ENCODE measurements around the gene BRI3.

The BRI3 gene

DNA sequence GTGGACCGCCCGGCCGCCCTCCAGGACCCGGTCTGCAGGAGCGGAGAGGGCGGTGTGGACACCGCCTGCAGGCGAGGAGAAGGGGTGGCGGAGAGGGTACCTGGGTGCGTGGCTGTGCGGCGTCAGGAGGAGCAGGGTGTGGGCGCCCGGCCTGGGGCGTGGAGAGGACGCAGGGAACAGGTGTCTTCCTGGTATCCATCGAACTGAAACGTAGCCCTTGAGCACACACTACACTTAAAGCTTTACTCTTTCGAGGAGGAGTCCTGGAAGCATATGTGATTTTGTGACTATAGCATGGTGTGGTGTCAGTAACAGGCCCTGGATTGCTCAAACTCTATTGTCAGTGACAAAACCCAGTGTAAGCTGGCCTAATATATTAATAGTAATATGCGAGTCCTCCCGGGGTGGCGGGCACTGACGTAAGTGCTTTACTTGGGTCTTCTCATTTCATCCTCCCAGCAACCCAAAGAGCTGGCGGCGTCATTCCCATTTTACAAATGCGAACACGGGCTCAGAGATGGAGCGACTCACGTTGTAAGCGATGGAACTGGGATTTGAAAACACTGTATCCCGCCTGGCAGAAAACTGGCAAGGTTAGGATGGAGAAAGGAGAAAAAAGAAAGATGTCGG lies 28.9 kb upstream of the BRI3 start:
- no peak for DNase-seq (ENCODE audit: low read depth)

DNA sequence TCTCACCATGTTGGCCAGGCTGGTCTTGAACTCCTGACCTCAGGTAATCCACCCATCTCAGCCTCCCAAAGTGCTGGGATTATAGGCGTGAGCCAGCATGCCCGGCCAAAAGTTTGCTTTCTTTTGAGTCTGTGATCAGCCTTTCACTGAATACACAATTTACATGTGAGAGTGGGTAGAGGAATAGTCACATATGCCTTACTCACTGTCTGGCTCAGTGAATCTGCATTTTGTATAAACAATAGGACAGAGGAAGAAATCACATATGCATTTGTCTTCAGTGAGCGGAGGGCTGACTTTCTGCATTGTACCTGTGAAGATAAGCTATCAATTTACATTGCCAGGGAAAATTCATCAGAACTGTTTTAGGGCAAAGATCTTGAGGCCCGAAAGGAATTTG lies 27.0 kb upstream of the BRI3 start:
- no peak for DNase-seq (ENCODE audit: low read depth)

DNA sequence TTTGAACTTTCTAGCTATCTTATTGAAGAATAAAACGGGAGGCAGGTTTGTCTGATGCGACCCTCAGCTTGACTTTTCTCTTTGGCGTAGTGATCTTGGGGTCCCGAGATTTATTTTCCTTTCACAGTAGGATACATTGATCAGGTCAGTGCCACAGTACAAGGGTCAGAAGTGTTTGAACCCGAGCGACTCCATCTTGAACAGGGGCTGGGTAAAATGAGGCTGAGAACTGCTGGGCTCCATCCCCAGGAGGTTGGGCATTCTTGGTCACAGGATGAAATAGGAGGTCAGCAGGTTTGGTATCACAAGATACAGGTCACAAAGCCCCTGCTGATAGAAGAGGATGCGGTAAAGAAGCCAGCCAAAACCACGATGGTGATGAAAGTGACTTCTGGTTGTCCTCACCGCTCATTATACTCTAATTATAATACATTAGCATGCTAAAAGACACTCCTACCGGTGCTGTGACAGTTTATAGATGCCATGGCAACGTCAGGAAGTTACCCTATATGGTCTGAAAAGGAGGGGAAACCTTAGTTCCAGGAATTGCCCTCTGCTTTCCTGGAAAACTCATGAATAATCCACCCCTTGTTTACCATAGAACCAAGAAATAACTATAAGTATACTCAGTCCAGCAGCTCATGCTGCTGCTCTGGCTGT lies 26.4 kb upstream of the BRI3 start:
- DNase-seq (ENCODE audit: low read depth) = no peak

DNA sequence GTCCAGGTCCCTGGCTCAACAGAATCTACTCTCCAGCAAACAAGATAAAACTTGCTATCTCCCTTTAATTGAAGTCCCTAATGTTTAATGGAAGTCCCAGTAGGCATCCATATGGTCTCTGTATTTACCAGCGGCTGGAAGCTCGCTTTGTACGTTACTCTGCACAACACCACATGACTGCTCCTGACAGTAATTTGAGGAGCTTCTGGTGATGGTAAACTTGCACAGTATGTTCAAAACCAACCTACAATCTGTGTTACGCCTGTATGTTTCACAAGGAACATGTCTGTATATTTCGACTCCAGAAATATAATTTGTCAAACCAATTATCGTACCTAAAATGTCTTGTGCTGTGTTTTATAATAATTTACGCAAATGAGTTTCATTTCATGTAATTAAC lies 25.1 kb upstream of the BRI3 start:
- no peak for DNase-seq (ENCODE audit: low read depth)

DNA sequence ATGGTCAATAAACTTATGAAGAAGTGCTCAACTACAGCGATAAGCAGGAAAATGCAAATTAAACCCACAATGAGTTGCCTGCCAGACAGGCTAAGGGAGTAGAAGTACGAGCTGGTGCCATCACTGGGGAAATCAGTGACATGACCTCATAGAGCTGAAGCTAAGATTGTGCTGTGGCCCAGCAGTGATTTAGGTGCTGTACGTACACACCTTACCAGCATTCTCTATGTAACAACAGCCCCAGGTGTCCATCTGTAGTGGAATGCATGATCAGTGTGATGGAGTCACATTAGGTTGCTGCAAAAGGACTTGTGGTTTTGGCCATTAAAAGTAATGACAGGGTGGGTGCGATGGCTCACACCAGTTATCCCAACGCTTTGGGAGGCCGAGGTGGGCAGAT lies 23.8 kb upstream of the BRI3 start:
- DNase-seq (ENCODE audit: low read depth) = no peak

DNA sequence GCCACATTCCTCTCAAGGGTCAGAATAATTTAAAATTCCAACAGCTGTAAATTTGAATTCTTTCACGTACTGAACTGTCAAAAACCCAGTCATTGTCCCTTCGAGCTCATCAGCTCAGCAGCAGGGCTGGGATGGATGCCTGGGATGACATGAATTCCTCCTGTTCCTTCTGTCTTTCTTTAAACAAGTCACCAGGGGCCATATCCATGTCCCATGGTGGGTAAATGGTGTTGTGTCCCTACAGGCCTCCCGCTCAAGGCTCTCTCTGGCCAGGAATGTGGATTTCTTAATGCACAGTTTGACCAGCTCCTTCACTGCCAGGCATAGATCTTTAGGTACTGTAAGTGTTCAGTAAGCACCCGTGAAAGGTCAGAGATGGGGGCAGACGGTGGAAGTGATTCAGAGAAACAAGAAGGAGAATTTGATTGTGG lies 15.6 kb upstream of the BRI3 start:
- no peak for DNase-seq (ENCODE audit: low read depth)

DNA sequence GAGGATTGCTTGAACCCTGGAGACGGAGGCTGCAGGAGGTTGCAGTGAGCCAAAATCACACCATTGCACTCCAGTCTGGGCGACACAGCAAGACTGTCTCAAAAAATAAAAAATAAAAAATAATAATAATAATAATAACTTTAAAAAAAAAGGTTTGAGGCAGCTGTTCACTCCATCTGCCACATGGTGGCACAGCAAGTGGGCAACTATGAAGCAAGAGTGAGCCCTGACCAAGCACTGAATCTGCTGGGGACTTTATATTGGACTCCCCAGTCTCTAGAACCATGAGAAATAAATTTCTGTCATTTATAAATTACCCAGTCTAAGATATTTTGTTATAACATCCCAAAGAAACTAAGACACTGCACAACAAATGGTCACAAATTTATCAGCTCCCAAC lies 14.6 kb upstream of the BRI3 start:
- no peak for DNase-seq (ENCODE audit: low read depth)

DNA sequence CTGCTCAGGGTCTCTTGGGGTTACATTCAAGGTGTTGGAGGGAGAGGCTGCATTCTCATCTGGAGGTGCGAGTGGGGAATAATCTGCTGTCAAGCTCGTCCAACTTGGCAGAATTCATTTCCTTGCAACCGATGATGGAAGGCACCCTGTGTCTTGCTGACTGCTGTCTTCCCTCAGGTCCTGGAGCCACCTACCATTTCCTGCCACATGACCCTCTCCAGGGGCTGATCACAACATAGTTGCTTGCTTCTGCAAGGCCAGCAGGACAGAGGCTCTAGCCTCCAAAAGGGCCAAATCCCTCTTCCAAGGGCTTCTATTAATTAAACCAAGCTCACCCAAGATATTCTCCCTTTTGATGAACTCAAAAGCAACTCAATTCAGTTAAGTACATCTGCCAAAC lies 14.2 kb upstream of the BRI3 start:
- no peak for DNase-seq (ENCODE audit: low read depth)

DNA sequence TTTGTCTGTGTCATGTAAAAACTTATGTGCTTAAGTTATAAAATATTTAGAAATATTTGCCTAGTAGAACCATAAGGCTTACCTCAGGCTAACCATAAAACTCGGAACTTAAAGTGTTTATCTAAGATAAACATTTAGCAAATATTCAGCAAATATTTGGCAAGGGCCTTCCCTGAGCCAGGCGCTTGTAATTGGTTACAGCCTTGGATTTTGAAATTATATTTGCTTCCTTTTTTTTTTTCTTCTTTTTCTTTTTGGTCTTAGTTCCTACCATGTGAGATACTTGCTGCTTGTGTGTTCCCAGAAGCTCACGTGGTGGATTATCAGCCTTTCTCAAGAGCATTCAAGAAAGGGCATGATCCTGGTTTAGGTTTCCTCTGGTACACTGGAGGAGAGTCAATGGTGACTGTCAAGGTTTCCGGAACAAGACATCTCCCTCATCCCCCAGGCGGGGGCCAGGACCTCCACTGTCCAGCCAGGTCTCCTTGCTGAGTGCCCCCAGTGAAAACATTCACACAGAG lies 5.2 kb upstream of the BRI3 start:
- no peak for DNase-seq (ENCODE audit: low read depth)

DNA sequence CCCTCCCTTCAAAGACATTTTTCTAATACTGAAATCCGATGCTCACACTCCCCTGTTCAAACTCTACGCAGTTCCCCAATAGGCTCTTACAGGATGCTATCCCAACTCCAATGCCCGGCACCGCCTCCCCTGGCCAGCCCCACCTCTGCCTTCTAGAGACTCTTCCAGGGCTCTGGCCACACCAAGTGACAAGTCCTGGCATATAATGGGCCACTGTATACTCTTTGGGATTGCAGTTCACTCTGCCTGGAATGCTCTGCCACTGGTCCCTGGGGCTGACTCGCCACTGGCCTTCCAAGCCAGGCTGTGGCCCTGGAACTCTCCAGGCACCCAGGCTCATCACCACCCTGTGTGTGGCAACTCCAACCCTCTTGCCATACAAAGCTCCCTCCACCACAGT lies 3.1 kb upstream of the BRI3 start:
- DNase-seq (ENCODE audit: low read depth) = no peak

DNA sequence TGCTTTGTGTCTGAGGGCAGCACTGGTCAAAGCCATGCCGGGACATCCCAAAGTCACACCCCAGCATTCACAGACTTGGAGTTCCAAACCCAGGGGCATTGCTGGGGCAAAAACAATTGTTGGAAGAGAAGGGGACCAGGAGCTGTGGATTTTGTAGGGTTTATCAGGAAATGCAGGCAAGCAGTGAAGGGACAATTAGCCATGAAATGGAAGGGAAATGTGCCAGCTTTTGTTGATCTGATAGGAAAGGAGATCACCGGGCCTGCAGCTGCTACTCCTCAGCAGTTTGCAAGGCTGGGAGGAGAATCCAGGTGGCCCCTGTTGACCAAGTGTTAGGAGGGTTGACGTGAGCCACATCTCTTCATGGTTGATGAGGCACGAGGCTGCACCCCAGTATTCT lies 2.5 kb upstream of the BRI3 start:
- DNase-seq (ENCODE audit: low read depth) = no peak

DNA sequence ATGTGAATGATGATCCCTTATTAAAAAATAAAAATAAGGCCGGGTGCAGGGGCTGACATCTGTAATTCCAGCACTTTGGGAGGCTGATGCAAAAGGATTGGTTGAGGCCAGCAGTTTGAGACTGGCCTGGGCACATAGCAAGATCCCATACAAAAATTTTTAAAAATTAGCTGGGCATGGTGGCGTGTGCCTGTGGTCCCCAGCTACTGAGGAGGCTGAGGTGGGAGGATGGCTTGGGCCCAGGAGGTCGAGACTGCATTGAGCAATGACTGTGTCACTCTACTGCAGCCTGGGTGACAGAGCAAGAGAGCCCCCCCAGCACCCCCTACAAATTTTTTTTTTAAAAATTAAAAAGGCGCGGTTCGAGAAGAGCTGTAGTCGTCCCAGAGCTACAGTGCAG lies 1.2 kb upstream of the BRI3 start:
- DNase-seq (ENCODE audit: low read depth) = no peak

DNA sequence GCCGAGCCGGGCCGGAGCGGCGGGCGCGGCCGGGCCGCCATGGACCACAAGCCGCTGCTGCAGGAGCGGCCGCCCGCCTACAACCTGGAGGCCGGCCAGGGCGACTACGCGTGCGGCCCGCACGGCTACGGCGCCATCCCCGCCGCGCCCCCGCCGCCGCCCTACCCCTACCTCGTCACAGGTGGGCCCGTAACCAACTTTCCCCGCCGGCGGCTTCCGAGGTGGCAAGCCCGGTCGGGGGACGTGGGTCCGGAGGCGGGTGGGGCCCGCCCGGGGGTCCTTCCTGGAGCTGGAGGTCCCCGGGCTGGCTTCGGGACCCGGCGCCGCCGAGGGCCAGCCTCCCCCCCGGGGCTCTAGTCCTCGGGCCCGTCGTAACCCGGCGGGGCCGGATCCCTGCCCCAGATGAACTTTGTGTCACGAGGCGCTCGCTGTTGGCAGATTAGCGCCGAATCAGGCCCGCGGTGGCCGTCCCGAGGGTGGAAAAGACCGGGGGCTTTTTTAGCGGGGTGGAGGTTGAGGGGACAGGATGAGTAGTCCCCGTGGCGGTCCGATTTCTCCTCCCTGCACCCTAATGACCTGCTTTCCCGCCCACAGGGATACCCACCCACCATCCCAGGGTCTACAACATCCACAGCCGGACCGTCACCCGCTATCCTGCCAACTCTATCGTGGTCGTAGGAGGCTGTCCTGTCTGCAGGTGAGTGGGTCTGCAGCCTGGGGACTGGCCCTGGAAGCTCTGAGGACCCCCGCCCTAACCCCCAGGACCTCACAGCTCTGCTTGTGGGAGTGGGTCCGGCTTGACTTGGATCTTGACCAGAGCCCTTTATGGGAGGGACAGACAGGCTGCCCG lies 496 bp downstream of the BRI3 start:
- peak; percentile 24 for DNase-seq (ENCODE audit: low read depth)

DNA sequence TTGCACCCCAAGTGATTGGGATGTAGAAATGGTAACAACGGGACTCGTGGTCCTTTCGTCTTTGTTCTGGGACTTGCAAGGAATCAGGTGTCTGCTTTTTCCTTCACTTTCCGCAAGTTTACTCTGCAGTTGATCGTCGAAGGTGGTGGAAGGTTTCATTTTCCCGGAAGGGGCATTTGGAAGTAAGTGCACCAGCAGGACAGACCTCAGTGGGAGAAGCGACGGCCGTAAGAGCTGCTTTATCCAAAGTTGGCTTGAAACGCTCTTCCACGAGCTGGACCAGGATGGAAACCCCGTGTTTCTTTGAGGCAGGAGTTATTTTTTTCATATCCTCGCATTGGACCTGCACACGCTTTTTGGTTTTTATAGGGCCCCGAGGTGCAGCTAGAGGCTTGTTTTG lies 1.2 kb downstream of the BRI3 start:
- DNase-seq (ENCODE audit: low read depth) = no peak

DNA sequence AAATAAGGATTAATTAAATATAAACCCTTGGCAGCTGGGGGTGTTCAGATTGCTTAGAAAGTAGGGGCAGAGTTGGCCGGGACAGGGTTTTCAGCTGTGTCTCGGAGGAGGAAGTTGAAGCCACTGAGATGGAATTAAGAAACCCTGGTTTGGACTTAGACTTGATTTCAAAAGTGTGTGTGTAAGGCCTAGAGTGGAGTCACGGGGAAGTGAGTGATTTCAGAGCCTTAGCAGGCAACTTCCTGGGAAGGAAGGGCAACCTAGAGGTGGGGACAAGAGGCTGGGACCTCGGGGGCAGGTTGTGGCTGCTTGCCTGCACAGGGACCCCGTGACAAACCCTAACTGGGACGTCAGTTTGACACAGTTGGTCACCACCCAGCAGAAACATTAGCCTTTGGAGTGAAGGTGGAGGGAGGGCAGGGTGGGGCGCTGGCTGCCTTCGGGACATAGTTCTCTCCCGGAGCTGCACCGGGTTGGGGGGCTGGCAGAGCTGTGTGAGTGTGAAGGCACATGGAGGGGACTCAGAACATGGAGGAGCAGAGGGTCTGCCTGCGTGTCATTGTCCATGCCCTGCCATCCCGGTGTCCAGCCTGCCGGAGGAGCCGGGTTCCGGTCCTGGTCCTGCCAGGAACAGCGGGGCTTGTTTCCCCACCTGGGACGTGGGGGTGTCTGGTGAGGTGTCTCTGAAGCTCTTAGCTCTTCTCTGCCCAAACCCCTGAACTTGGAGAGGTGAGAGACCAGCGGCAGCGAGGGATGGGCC lies 1.8 kb downstream of the BRI3 start:
- DNase-seq (ENCODE audit: low read depth) = no peak

DNA sequence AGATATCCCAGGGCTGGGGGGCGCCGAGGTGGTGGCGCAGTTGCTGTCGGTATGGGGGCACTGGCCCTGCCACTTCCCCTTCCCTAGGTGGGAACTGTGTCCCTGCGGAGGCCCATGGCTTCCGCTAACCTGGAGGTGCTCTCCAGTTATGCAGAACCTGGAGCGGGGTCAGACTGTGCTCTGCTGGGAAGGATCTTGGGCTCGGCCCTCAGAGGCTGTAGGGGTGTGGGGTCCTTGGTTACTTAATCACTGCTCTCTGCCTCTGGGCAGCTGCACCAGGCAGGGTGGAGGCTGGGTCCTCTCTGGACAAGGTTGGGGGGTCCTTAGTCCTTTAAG lies 2.4 kb downstream of the BRI3 start:
- DNase-seq (ENCODE audit: low read depth) = no peak

DNA sequence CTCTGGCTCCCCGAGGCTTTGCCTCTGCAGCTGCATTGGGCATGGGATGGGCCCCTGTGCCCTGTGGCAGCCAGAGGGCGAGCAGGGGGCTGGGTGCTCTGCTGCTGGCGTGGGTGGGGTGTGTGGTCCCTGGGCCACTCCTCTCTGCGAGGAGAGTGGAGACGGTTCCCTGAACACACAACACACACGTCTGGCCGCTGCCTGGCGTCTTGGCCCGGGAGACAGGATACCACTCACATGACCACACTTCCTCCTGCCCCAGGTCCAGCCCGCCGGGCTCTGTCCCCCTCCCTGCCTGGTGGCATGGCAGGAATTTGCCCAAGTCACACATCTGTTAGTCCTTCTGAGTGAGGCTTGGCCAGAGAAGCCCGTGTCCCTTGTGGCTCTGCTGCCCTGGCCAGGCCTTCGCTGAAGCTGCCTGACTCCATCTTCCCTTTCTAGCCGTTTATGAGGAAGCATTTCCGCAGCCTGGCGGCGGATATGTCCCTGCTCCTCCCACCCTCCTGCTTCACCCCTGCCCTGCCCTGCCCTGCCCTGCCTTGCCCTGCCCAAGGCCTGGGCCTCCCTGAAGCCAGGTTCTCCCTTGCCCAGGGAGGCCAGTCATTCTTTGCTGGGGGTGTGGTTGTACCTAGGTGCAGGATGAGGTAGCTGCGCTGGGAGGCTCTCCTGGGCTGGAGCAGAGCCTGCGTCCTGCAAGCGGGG lies 3.0 kb downstream of the BRI3 start:
- no peak for DNase-seq (ENCODE audit: low read depth)

DNA sequence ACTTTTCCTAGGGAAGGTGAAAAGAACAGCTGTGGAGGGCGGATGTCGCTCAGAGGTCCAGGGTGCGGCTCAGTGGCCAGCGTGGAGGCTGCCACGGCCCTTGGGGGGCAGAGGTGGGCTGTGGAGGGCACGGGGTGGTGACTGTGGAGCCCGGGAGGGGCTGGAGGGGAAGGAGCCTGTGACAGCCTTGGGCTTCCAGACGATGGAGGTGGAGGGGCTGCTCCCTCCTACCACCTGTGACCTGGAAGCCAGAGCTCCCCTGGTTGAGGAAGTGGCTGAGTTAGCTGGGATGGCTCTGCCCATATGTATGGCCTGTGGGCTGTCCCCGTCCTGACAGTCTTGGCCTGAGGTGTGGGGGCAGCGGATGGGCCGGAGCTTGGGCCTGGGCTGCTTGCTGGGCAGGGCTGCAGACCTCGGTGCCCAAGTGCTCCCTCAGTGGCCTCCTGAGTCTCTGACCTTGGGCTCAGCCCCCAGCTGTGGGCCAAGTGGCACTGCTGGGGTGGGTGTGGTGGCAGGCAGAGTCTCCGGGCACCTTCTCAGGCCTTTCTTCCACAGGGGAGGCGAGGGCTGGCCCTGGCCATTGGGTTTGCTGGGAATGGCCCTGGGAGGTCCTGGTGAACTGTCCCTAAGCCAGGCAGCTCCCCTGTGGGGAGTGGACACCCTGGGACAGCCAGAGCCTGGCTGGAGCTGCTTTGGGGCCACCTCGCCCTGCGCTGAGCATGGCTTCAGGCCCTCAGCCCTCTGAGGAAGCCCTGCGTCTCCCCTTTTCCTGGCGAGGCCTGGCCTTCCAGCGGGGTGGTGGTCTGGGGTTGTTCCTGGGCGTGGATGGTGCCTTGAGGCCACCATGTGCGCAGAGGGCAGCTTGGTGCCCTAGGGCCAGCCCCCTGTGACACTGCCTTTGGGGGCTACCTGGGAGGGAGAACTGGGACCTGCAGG lies 3.9 kb downstream of the BRI3 start:
- DNase-seq (ENCODE audit: low read depth) = no peak

DNA sequence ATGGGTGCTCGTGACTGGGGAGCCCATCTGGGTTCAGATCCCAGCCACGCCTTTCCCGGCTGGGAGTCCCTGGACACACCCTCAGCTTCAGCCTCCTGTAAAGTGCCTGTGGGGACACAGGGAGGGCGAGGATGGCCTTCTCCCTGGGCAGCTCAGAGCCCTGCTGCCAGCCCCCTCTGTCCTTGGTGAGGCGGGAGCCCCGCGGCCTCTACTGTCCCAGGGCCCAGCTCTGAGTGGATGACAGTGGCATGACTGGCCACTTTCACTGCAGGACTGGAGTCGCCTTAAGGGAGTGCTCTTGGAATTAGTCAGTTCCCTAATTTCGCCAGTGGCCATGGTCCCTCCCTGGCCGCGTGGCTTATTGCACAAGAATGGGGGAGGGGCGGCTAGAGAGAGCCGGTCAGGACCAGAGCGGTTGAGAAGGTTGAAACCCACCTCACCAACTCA lies 4.6 kb downstream of the BRI3 start:
- no peak for DNase-seq (ENCODE audit: low read depth)

DNA sequence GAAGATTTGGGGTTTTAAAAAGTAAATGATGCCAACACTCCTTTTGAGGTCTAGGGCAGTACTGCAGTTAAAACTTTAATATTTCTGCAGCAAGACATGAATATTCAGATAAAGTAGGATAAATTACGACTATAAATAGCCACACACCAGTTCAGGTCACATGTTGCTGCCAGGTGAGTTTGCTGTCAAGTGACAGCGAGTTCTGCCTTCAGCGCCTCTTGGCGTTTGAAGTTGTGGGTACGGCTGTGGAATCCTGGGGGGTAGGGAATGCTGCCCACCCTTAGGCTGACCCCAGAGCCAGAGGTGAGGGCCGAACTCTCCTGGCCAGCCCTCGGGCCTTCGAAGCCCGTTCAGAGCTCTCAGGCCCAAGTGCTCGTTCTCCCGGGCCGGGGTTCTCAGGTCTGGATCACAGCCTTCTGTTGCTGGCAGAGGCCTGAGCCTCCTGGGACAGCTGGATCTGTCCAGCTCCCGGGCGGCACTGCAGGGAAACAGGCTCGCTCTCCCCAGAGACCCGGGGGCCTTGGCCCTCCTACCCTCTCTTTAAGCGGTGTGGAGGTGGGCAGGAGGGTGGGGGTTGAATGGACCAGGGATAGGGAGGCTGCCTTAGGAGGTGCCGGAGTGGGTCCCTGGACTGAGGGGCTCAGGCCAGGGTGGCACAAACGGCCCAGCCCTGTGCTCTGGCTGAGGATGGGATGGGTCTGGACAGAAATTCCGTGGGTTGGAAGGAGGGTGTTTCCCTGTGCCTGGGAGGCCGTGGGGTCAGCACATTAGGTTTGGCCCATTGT lies 5.4 kb downstream of the BRI3 start:
- DNase-seq (ENCODE audit: low read depth) = no peak

Measured in activated T-cell treated with anti-CD3 and anti-CD28 coated beads for 1 hour (primary cell).